Measurements from ENCODE around the gene ACTRT2. TPM values are rescaled to one million over a fixed set of nuclear protein-coding genes. Genes with fewer than 3 reads are reported as not detected.

ACTRT2 gene
- total and polyA plus RNA-seq, 2 donors (not counting 3 experiments of a cell fraction or from before 2014, with no cell fraction given), result not detected

DNA sequence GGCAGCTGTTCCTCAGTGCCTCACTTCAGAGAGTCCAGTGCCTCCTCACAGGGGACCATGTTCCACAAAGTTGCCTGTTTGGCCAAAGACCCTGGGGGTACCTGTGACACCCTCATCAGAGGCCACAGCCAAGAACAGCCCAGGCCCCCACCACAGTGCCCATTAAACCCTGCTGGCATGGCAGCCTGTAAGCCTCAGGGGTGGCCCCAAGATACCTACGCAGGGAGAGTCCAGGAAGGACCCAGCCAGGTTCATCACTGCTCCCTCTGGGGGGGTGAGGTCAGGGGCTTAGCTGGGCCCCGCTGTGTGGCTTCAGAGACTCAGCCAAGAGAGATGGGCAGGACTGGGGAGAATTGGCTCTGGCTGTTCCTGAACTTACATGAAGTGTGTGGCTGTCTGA is 28.6 kb downstream of the ACTRT2 start:
- CTCF ChIA-PET, result no interaction called here
- Histone ChIP-seq H3K4me2 (ENCODE audit: insufficient read depth, low read length) (no peak overlapping the region), H3K4me1 (ENCODE audit: control insufficient read depth, extremely low read depth, insufficient read depth, low read length) (no peaks in the 10 kb centered on the region), H3K4me3 (replicated peaks in 1 of 3; ENCODE audit: insufficient read depth in 1 of 3, low read depth in 1 of 3, low read length in 3 of 3) (no peak overlapping the region), H2AFZ (ENCODE audit: low read depth, low read length) (no peak overlapping the region), H3K27me3 (ENCODE audit: control insufficient read depth in 2 of 2, insufficient read depth in 2 of 2, low read length in 2 of 2) (no peaks in the 10 kb centered on the region), H3K9ac (replicated peaks; ENCODE audit: extremely low read depth, insufficient read depth, low read length) (no peak overlapping the region), H3K27ac (ENCODE audit: insufficient read depth, low read depth, low read length) (no peak overlapping the region), H3K36me3 (ENCODE audit: control insufficient read depth in 2 of 2, extremely low read depth in 1 of 2, insufficient read depth in 2 of 2, low read length in 2 of 2) (no peaks in the 10 kb centered on the region), H4K20me1 (replicated peaks; ENCODE audit: control insufficient read depth, extremely low read depth, insufficient read depth, low read length) (no peaks in the 10 kb centered on the region), H3K9me3 (replicated peaks; ENCODE audit: control insufficient read depth, insufficient read depth, low read length) (no peaks in the 10 kb centered on the region), H3K9me1 (replicated peaks; ENCODE audit: control insufficient read depth, extremely low read depth, insufficient read depth, low read length) (no peaks in the 10 kb centered on the region), H3K79me2 (ENCODE audit: control insufficient read depth, insufficient read depth, low read length) (no peaks in the 10 kb centered on the region)
- dilution Hi-C loops (cut with MboI; ENCODE audit: extremely low pct_ligation_motif_present, low sequenced_read_pairs) (no loop called here), intact Hi-C loops (cut with micrococcal nuclease) (no loop called here)
- DNase-seq (ENCODE audit: low read depth, low spot score) (no peak), FAIRE-seq (no peak)
- TF ChIP-seq MYC (IDR thresholded peaks at IDR 0.05; ENCODE audit: low read depth, low read length), result no peak
- TF ChIP-seq EZH2 (IDR thresholded peaks at IDR 0.05; ENCODE audit: borderline replicate concordance, low read depth, low read length, severe bottlenecking), result no peak
- TF ChIP-seq, protein P1, sequence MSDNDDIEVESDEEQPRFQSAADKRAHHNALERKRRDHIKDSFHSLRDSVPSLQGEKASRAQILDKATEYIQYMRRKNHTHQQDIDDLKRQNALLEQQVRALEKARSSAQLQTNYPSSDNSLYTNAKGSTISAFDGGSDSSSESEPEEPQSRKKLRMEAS (IDR thresholded peaks at IDR 0.05; ENCODE audit: insufficient read depth, insufficient read length), result no peak
- TF ChIP-seq, protein P2, sequence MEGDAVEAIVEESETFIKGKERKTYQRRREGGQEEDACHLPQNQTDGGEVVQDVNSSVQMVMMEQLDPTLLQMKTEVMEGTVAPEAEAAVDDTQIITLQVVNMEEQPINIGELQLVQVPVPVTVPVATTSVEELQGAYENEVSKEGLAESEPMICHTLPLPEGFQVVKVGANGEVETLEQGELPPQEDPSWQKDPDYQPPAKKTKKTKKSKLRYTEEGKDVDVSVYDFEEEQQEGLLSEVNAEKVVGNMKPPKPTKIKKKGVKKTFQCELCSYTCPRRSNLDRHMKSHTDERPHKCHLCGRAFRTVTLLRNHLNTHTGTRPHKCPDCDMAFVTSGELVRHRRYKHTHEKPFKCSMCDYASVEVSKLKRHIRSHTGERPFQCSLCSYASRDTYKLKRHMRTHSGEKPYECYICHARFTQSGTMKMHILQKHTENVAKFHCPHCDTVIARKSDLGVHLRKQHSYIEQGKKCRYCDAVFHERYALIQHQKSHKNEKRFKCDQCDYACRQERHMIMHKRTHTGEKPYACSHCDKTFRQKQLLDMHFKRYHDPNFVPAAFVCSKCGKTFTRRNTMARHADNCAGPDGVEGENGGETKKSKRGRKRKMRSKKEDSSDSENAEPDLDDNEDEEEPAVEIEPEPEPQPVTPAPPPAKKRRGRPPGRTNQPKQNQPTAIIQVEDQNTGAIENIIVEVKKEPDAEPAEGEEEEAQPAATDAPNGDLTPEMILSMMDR (IDR thresholded peaks at IDR 0.05; ENCODE audit: extremely low read depth in 1 of 2, insufficient read depth in 1 of 2, low read depth in 1 of 2, low read length in 2 of 2), result no peak
- no peak for TF ChIP-seq JUN (IDR thresholded peaks at IDR 0.05; ENCODE audit: borderline replicate concordance, insufficient read depth, insufficient read length, low read depth)
- no peak for TF ChIP-seq FOS (IDR thresholded peaks at IDR 0.05; ENCODE audit: borderline replicate concordance, insufficient read depth, low read length)
- TF ChIP-seq POLR2AphosphoS5 (IDR thresholded peaks at IDR 0.05; ENCODE audit: insufficient read depth, low read depth, low read length), result no peak
- TF ChIP-seq POLR2A (IDR thresholded peaks at IDR 0.05; ENCODE audit: low read depth, low read length), result no peak
- TF ChIP-seq GATA2 (IDR thresholded peaks at IDR 0.05; ENCODE audit: insufficient read depth, insufficient read length, low read depth, low read length), result no peak
- POLR2A ChIA-PET, result no interaction called here
- BruUV-seq (replicated peaks), result no TSS peak

Data from endothelial cell of umbilical vein (primary cell).